Measurements from ENCODE around the gene TTC4.

DNA sequence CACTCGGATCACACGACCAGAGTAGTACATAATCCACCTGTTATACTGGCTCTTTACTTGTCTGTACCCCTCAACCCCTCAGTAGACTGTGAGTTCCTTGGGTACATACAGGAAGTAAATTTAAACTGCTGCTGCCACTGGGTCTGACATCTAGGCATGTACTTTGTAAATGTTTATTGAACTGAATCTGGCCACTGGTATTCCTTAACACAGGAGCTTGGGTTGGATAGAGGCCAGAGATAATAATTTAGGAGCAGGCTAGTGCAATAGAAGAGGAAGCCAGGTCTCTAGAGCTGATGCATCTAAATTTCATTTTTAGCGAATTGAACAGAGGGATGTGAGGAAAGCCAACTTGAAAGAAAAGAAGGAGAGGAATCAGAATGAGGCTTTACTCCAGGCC is 12.4 kb downstream of the TTC4 start:
- TF ChIP-seq, protein P1, sequence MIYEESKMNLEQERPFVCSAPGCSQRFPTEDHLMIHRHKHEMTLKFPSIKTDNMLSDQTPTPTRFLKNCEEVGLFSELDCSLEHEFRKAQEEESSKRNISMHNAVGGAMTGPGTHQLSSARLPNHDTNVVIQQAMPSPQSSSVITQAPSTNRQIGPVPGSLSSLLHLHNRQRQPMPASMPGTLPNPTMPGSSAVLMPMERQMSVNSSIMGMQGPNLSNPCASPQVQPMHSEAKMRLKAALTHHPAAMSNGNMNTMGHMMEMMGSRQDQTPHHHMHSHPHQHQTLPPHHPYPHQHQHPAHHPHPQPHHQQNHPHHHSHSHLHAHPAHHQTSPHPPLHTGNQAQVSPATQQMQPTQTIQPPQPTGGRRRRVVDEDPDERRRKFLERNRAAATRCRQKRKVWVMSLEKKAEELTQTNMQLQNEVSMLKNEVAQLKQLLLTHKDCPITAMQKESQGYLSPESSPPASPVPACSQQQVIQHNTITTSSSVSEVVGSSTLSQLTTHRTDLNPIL (CRISPR knock-in tag; IDR thresholded peaks at IDR 0.05; ENCODE audit: low read depth), result no peak
- TF ChIP-seq ARNTL (CRISPR knock-in tag; IDR thresholded peaks at IDR 0.05; ENCODE audit: borderline replicate concordance, low read depth) (no peak), ZFP3 (CRISPR knock-in tag; IDR thresholded peaks at IDR 0.05) (no peak), RARB (CRISPR knock-in tag; IDR thresholded peaks at IDR 0.05) (no peak)
- TF ChIP-seq, protein P2, sequence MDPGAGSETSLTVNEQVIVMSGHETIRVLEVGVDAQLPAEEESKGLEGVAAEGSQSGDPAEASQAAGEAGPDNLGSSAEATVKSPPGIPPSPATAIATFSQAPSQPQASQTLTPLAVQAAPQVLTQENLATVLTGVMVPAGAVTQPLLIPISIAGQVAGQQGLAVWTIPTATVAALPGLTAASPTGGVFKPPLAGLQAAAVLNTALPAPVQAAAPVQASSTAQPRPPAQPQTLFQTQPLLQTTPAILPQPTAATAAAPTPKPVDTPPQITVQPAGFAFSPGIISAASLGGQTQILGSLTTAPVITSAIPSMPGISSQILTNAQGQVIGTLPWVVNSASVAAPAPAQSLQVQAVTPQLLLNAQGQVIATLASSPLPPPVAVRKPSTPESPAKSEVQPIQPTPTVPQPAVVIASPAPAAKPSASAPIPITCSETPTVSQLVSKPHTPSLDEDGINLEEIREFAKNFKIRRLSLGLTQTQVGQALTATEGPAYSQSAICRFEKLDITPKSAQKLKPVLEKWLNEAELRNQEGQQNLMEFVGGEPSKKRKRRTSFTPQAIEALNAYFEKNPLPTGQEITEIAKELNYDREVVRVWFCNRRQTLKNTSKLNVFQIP (CRISPR knock-in tag; IDR thresholded peaks at IDR 0.05; ENCODE audit: borderline replicate concordance, low read depth), result no peak
- TF ChIP-seq, protein P3, sequence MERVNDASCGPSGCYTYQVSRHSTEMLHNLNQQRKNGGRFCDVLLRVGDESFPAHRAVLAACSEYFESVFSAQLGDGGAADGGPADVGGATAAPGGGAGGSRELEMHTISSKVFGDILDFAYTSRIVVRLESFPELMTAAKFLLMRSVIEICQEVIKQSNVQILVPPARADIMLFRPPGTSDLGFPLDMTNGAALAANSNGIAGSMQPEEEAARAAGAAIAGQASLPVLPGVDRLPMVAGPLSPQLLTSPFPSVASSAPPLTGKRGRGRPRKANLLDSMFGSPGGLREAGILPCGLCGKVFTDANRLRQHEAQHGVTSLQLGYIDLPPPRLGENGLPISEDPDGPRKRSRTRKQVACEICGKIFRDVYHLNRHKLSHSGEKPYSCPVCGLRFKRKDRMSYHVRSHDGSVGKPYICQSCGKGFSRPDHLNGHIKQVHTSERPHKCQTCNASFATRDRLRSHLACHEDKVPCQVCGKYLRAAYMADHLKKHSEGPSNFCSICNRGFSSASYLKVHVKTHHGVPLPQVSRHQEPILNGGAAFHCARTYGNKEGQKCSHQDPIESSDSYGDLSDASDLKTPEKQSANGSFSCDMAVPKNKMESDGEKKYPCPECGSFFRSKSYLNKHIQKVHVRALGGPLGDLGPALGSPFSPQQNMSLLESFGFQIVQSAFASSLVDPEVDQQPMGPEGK (CRISPR knock-in tag; IDR thresholded peaks at IDR 0.05; ENCODE audit: borderline replicate concordance), result no peak

Data from SK-N-SH treated with all-trans-retinoic acid at 6 μM for 48 hours (cell line).